Osteocyte (in vitro differentiated cells): ENCODE data around the gene MR1. TPM values are rescaled to one million over a fixed set of nuclear protein-coding genes. Genes with fewer than 3 reads are reported as not detected.

Experiments used
- DNase-seq: peaks from one replicate; pipeline ENCODE4 v3.0.0; 2021; ENCODE audit warnings: mixed read lengths; ENCODE audit not compliant: unreplicated experiment; ENCODE audit errors: extremely low spot score
- H3K27ac Mint-ChIP-seq: one replicate; pipeline ENCODE4 v1.8.0; 2021; ENCODE audit warnings: mild to moderate bottlenecking, mixed read lengths; ENCODE audit not compliant: unreplicated experiment
- H3K27me3 Mint-ChIP-seq: one replicate; pipeline ENCODE4 v1.8.0; 2021; ENCODE audit warnings: mixed read lengths; ENCODE audit not compliant: unreplicated experiment
- H3K36me3 Mint-ChIP-seq: one replicate; pipeline ENCODE4 v1.8.0; 2021; ENCODE audit warnings: mixed read lengths; ENCODE audit not compliant: unreplicated experiment
- H3K4me1 Mint-ChIP-seq: one replicate; pipeline ENCODE4 v1.8.0; 2021; ENCODE audit warnings: mixed read lengths; ENCODE audit not compliant: unreplicated experiment
- H3K4me3 Mint-ChIP-seq: one replicate; pipeline ENCODE4 v1.8.0; 2021; ENCODE audit warnings: mild to moderate bottlenecking, moderate library complexity, mixed read lengths; ENCODE audit not compliant: unreplicated experiment
- H3K9me3 Mint-ChIP-seq: one replicate; pipeline ENCODE4 v1.8.0; 2021; ENCODE audit warnings: mixed read lengths; ENCODE audit not compliant: unreplicated experiment
- CTCF ChIP-seq: fragments of 200-600 bp; sonication (generic); IDR thresholded peaks from 2 replicates; pipeline ENCODE4 v1.5.0; 2021; ENCODE audit warnings: antibody characterized with exemption, mild to moderate bottlenecking, moderate library complexity
- total RNA-seq: library from RNA; stranded (reverse); gene quantifications from 2 replicates; pipeline ENCODE4 v1.2.1, GENCODE V29; 2021

Gene MR1
- total RNA-seq, 1 donor from 2014 or later, result 4.3 TPM

- no peaks in the 10 kb centered on the region for H3K4me1 Mint-ChIP-seq
These were observed 29.1 kb downstream of the MR1 start for GRCh38 chr1:181062836-181063428.

DNA sequence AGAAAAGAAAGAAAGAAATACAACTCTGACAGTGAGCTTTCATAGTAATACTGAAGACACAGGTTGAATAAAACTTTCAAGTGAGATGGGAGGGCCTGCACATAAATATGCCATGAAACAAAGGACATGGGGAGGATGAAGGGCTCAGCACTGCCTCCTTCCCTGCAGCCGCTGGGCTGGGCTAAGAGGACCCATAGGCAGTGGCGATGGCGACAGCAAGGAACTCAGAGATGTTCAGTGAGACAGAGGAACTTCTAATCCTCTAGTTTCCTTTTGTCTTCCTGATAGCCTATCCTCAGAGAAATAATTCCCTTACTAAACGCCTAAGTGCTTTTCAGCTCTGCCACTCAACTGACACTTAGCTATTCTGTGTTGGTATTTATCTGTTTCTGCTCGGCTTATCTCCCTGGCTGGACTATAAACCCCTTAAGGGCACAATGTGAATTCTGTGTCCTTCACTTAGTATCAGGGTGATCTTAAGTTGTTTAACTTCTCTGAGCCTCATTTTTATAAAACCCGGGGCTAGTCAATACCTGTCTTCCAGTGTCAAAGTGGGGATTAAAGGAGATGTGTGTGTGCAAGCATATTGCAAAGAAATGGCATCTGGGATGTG, 30.3 kb downstream of the MR1 start:
- no peak for TF ChIP-seq CTCF
- H3K27me3 Mint-ChIP-seq, result no peaks in the 10 kb centered on the region
- H3K27ac Mint-ChIP-seq, result no peak overlapping the region
- no peaks in the 10 kb centered on the region for H3K36me3 Mint-ChIP-seq
- no peak overlapping the region for H3K4me3 Mint-ChIP-seq
- peaks cover 4% of the 10 kb centered on the region for H3K9me3 Mint-ChIP-seq
- DNase-seq, result no peak
- H3K4me1 Mint-ChIP-seq, result no peaks in the 10 kb centered on the region

More at GRCh38 chr1:181062836-181063428, 29.1 kb downstream of the MR1 start:
- TF ChIP-seq CTCF, result no peak
- Mint-ChIP-seq H3K27me3 (no peaks in the 10 kb centered on the region), H3K27ac (no peak overlapping the region), H3K4me3 (no peak overlapping the region), H3K36me3 (no peaks in the 10 kb centered on the region), H3K9me3 (peaks cover 4% of the 10 kb centered on the region)
- no peak for DNase-seq

DNA sequence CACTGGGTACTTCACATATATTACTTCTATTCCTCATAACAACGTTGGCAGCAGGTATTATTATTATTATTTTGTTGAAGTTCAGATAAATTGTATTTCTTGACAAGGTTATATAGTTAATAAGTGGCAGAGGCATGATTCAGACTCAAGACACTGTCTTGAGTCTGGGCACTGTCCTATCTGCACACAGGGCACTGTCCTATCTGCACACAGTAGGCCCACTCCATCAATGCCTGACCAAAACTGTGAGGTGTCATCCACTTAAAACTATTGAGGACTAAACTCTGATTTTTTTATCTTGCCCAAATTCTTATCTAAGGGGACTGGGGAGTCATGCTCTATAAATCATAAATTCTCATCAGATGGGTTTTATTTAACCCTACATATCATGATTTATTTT, 30.9 kb downstream of the MR1 start:
- Mint-ChIP-seq H3K4me3 (no peak overlapping the region), H3K4me1 (no peaks in the 10 kb centered on the region), H3K36me3 (no peaks in the 10 kb centered on the region), H3K27ac (no peak overlapping the region), H3K9me3 (peaks cover 4% of the 10 kb centered on the region), H3K27me3 (no peaks in the 10 kb centered on the region)
- TF ChIP-seq CTCF, result no peak
- no peak for DNase-seq

DNA sequence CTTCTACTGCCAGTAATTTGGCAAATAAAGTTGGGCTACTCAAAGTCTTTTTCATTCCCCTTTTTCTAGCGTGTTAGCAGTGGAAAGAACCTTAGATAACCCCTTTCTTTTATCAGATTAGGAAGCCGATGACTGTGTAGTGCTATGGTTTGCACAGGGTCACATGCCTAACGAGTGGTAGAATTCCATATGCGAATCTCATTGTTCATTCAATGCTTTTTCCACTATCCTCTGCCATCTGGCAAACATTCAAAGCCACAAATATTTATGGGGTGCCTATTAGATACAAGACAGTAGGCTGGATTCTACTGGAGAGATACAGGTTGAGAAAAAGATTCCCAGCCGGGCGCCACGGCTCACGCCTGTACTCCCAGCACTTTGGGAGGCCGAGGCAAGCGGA, 39.9 kb downstream of the MR1 start:
- no peak for DNase-seq
- H3K4me1 Mint-ChIP-seq, result peaks cover 17% of the 10 kb centered on the region
- no peaks in the 10 kb centered on the region for H3K36me3 Mint-ChIP-seq
- no peak overlapping the region for H3K27ac Mint-ChIP-seq
- no peak overlapping the region for H3K4me3 Mint-ChIP-seq
- no peak for TF ChIP-seq CTCF
- peaks cover 5% of the 10 kb centered on the region for H3K27me3 Mint-ChIP-seq
- H3K9me3 Mint-ChIP-seq, result peaks cover 5% of the 10 kb centered on the region

- TF ChIP-seq CTCF, result no peak
- Mint-ChIP-seq H3K36me3 (no peaks in the 10 kb centered on the region), H3K4me3 (no peak overlapping the region), H3K4me1 (peaks cover 21% of the 10 kb centered on the region), H3K9me3 (no peaks in the 10 kb centered on the region), H3K27ac (no peak overlapping the region), H3K27me3 (no peaks in the 10 kb centered on the region)
- no peak for DNase-seq
These were observed 42.1 kb downstream of the MR1 start for GRCh38 chr1:181075766-181076350.
